ENCODE data around the gene CCDC80.
A peak's percentile ranks its signal among the peaks of the same experiment; 100 is the strongest.

CCDC80 gene

DNA sequence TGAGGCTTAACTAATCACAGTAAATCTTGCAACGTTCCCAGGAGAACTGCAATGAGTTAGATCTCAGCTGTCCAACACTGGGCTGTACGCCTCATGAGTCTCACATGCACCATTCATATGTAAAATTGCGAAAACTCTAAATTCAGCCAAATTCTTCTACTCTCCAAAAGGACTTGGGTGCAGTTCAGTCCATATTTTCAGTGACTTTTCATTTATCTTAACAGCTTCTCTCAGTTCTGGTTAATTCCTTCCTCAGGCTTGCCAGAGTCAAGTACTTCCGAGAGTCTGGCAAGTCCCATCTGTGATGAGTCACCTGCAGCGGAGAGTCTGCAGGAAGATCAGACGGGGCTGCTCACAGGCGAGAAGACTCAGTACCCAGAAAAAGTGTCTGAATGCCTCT, 11.5 kb downstream of the CCDC80 start:
- no peak for FAIRE-seq

DNA sequence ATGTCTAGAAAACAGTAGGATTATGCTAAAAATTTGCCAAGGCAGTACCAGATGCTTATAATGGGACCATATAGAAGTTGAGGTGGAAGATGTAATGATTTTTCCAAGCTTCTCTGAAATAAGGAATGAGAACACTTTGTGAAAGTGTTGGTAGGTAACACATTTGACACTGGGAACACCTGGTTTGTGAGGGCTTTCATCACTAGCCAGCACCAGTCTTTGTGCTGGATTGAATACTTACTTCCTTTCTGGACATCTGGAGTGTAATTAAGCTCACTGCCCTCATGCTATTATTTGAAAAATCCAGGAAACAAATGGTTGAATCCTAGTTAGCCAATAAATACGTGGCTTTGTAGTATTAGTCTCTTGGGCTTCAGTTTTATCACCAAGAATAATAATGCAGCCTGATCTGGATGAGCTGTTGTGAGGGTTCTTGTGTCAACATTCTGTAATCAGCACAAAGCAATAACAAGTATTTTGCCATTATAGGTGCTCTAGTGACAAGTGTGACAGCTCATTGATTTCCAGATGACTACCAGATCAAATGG, 12.9 kb downstream of the CCDC80 start:
- no peak for FAIRE-seq

DNA sequence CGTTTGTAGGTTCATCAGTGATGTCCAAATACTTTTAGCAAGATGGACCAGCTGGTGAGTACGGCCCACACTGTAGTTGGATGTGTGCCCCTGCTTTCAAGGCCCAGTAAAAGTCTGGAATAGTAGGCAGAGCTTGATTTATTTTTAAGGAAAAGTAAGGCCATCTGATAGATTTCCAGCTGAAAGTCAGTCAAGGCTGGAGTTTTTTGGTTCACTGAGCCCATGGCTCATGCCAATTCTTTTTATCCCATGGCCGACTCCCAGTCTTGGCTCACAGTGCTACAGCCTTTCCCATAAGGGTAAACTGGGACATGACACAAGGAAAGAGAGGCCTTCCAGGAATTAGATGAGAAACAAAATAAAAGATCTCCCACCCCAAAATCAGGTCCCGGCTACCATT, 13.5 kb downstream of the CCDC80 start:
- no peak for FAIRE-seq

DNA sequence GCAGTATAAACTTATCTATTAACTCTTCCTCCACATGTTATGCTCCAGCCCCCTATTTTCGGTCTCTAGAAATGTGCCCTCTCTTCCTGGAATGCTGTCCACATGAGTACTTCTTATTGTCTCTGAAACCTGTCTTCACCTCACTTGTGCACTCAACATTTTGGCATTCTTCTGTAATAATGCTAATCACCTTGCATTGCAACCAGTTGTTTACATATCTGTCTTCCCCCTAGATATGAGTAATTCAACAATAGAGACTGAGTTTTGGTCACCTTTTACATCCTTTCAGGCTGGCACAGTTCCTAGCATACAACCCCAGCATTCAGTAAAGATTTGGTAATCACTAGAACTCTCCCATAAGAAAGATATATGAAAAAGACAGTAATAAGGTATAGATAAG, 17.2 kb downstream of the CCDC80 start:
- FAIRE-seq = no peak

DNA sequence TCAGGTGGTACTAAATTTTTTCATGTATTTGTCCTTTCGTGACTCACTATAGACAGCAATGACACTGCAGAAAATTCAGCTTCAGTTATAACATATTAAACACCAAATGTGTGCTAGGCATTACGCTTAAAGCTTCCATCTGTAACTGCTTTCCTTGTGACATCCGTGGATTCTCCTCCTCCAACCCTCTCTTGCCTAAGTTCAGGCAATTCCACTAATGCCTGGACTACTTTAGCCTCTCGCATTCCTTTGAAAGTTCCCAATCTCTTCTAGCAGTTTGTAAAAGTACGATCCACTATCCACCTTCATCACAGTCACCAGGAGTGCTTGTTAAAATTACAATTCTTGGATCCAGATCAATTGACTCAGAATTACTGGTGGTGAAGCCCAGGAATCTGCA, 17.7 kb downstream of the CCDC80 start:
- FAIRE-seq = no peak

DNA sequence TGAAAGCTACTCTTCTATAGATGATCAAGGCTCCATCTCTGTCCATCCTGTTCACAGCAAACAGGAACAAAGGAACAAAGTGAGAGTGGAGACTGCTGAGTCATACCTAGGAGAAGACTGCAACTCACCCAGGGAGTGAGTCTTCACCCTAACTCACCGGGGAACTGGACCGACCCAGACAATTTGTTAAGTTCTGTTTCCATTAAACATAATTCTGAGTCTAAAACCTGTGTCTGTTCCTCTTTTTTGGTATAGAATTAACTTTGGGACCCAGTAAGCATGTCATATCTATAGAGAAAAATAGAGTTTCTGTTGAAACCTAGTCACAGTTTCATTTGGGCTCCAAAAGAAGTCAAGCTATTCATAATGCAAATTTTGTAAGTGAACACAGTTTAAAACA, 21.6 kb downstream of the CCDC80 start:
- no peak for FAIRE-seq

DNA sequence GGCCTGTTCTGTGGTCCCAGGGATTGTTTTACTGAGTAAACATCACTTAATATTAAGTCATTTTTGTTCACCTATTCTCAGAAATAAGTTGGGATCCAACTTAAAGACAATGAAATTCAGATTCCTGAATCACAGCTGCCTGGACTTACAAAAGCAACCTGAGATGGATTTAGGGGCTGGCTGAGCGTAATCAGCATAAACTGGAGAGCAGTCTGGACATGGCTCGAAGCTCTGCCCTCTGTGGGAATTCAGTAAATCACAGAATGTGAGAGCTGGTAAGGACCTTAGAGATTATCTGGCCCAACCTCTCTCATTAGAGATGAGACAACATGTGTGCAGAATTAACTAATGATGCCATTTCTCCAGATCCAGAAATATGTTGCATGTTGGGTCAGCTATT, 23.7 kb downstream of the CCDC80 start:
- FAIRE-seq = no peak

DNA sequence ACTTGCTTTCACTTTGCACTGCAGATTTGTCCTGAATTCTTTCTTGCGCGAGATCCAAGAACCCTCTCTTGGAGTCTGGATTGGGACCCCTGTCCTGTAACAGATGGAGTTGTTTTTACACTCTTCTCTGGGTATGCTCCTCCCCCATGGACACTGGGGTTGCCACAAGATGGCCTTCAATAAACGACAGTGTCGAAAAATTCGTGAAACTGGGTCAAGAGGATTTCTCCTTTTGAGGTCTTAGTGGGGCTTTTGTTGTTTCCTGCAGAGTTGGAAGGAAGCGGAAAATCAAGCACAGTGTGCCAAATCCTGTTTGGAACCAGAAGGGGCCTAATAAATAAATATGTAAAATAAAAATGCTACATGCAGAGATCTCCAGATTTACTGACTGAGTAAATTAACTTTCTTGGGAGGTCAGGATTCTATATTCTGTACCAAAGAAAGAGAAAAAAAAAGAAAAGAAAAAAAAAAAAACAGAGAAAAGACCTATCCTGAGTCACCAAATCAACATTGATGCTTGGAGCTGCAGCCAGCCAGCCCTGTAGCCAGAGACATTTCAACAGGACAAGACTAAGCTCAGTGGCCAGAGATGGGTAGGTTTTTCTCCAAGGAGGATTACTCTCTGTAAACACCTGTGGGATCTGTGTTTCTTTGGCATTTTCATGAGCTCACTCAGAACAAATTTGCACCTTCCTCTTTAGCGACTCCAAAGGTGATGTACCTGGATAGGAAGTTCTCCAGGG, 24.8 kb downstream of the CCDC80 start:
- no peak for FAIRE-seq

DNA sequence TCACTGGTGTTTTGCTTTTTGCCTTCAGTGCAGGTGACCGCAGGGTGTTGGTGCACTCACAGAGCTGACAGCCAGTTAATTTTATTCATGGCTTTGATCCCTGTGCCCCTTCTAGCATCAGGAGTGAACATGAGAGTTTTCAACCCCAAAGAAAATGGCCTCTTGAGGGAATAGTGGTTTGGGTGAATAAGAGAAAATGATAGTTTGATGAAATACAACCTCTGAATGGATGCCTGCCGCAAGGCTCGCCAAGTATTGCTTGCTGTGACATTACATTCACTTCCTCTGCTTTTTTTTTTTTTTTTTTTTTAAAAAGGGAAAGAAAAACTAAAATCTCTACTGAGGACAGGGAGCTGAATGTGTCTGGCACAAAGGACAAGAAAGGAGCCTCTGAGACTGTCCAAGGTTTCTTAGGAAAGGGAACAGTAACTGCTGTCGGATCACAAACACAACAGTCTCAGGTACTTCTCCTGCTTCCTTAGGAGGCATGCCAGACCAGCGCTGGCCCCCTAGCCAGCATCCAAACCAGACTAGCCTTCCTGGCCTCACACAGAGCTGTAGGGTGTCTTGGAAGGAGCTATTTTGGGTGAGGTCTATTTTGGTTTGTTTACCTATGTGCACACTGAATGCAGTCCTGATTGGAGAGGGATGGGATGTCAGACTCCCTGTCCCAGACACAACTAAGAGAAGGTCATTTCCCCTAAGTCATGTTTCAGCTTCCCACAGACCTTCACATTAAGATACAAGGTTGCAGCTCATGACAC, 29.0 kb downstream of the CCDC80 start:
- no peak for FAIRE-seq

DNA sequence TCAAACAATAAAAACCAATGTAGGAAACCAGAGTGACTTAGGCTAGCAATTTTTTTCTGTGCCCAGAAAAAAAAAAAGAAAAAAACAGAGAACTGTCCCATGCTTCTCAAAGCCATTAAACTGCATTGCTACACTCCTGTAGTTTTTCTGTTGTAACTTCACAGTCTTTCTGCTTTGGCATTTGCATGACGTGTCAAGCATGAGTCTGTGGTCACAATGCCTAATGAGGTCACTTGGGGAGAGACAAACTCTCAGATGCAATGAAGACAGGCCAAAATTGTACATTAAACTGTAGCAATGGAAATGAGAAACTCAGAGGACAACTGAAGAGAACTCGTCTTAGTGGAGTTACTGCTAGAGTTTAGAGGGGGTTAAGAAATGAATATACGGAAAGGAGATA, 30.8 kb downstream of the CCDC80 start:
- FAIRE-seq = no peak

DNA sequence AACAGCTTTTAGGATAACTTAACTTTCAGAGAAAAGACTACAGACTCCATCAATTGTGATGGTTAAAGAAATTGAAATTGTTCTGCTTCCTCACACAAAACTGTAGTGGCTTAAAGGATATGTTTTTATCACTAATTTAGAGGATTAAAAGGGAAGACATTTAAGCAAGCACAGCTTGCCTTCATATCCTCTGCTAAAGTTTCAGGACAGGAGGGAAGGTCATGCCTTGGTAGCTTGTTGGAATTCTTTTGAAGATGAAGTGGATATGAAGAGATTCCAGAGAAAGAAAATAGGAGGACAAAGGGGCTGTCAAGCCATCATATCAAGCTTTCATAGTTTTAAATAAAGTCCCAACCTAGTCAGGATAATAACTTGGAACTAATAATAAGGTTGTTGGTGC, 33.1 kb downstream of the CCDC80 start:
- FAIRE-seq = no peak

DNA sequence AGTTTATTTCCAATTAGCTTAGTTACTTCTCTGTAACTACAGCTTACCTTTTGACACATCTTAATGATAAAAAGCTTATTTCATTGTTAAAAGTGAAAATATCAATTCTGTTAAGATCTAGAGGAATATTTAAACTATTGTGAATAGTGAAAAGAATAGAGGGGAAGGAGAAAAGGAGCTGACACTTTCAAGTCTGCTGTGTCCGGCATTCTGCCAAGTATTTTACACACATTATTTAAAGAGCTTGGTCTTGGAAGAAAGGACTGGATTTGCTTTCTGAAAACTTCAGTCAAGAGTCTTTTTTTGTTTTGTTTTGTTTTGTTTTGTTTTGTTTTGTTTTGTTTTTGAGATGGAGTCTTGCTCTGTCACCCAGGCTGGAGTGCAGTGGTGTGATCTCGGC, 34.8 kb downstream of the CCDC80 start:
- no peak for FAIRE-seq

DNA sequence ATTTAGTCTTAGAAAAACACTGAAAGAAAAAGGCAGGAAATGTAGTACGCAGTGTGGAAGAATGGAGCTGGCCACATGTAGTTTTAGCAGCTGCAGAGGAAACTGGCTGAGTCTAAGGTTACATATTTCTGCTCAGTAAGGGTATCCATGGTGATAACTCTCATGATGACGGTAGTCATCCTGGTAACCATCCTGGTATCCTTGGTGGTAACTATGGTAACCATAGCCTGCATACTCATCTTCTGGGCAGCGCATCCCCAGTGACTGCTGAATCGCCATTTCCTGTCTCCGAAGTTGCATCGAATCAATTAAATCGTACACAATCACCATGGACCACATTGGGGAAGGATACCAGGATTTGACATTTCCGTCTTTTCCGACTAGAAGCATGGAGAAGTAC, 35.7 kb downstream of the CCDC80 start:
- no peak for FAIRE-seq

DNA sequence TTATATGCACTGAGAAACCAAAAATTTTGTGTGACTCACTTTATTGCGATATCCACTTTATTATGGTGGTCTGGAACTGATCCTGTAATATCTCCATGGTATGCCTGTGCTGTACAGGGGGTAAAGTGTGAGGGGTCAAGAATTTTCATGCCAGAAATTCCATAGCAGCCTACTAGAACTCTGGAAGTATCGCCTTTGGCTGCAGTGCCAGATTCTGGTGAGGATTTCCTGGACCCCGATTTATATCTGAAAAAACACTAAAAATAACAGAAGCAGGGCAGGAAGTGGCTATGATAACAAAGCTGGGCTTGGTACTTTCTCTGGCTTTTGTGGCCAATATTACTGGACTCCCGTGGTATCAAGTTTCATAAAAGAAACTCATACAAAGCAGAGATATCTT, 36.4 kb downstream of the CCDC80 start:
- FAIRE-seq = no peak

DNA sequence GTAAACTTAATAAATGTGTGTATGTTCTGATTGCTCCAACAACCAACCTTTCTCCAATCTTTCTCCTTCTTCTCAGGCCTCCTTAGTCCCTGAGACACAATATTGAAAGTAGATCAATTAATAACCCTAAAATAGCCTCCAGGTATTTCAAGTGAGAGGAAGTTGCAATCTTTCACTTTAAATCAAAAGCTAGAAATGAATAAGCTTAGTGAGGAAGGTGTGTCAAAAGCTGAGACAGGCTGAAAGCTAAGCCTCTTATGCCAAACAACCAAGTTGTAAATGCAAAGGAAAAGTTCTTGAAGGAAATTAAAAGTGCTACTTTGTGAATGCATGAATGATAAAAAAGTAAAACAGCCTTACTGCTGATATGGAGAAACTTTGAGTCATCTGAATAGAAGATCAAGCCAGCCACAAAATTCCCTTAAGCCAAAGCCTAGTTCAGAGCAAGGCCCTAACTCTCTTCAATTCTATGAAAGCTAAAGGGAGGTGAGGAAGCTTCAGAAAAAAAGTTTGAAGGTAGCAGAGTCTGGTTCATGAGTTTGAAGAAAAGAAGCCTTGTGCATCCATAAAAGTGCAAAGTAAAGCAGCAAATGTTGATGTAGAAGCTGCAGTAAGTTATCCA, 38.6 kb downstream of the CCDC80 start:
- FAIRE-seq = no peak

DNA sequence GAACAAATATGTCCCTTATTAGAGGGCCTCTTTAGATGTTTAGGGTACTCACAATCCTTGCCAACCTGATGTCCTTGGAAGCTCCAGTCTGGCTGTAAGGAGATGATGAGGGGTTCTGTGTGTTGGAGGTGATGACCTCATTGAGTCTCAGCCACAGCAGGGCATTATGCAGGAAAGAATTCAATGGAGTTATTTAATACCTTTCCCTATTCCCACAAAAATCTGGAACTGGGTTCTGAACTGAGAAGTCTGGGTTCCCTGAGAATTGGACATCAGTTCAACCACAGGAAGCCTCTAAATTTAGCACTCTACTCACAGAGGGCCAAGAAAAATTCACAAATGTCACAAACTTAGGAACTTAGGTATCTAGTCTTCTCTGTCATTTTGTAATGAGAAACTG, 42.2 kb downstream of the CCDC80 start:
- FAIRE-seq = no peak

DNA sequence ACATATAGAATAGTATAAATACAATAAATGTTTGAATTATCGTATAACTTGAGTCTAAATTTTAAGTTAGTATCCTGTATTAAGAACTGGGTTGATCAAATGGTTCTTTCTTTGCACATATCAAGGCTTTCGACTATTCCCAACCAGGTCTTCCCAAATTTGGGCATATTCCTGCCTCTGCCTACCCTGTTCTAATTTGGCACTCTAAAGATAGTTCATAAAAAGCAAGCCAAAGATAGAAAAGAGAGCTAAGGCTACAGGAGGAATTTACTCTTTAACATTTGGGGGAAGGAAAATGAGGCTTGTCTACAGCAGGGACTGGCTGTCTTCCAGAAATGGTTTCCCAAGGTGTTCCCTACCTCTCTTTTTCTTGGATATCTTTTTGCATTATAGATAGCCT, 43.0 kb downstream of the CCDC80 start:
- FAIRE-seq = no peak

DNA sequence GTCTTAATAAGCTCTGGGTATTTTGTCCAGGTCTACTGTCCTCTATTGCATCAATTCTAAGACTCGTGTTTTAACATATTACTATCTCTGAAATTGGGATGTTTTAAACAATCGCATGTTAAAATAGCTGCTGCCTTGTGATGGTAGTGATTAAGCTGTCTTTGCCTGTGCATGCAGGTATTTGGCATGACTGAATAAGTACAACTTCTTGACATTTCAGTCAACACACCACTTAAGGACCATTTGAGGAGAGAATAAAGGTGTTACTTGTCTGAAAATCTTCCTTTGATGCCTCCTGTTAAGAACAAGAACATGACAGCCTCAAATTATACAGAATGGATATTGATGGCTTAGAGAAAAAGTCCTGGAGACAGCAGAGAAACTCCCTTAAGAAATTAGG, 46.1 kb downstream of the CCDC80 start:
- no peak for FAIRE-seq

DNA sequence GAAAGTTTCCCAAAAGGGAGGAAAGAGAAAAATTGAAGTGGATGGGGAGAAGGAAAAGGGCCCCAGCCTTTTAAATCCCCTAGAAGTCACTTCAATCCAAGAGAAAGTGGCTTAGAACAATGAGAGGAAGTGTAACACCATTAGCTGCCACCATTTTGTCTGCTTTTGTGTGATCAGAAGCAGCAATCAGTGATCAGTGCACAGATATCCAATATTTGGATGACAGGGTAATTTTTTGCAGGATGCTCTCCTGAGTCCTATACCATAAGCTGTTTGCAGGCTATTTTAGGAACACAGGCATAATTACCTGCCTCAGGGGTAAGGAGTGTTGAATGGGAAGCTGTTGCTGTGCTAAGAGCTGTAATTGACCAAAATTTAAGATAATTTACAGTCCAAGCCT, 47.7 kb downstream of the CCDC80 start:
- no peak for FAIRE-seq

DNA sequence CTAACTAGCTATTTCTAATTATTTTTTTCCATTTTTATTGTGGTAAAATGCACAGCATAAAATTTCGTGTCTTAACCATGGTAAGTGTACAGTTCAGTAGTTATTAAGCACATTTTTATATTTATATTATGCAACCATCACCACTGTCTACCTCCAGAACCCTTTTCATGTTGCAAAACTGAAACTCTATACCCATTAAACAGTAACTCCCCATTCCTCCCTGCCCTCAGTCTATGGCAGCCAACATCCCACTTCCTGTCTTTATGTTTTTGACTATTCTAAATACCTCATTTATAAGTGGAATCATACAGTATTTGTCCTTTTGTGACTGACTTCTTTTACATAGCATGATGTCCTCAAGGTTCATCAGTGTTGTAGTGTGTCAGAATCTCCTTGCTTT, 53.6 kb downstream of the CCDC80 start:
- FAIRE-seq = peak; percentile 33

DNA sequence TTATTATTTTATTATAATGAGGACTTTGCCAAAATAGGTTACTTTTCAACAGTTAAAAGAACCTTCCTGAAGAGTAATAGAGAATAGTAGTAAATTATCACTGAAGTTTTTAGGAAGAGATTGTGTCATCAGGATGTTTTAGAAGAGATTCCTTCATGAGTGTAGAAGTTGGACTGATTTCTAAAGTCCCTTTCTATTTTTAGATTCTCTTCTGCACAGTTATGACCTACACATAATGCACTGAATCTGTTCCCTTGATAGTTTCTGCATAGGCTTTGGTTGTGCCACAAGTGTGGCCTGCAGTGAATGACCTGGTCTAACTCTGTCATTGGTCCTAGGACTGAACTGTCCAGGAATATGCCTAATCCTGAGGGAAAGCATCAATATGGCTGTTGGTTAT, 55.2 kb downstream of the CCDC80 start:
- no peak for FAIRE-seq

DNA sequence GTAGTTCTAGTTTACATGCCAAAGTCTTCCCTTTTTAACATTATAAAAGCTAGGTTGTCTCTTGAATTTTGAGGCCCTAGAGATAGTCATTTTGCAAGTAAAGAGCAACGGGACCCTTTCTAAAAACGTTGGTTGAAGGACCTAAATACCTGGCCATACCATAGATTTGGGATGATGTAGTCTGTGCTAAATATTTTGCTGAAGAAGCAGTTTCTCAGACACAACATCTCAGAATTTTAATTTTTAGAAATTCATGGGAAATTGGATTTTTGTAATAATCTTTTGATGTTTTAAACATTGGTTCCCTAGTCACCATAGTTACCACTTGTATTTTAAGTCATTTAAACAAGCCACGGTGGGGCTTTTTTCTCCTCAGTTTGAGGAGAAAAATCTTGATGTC, 57.8 kb downstream of the CCDC80 start:
- FAIRE-seq = no peak

DNA sequence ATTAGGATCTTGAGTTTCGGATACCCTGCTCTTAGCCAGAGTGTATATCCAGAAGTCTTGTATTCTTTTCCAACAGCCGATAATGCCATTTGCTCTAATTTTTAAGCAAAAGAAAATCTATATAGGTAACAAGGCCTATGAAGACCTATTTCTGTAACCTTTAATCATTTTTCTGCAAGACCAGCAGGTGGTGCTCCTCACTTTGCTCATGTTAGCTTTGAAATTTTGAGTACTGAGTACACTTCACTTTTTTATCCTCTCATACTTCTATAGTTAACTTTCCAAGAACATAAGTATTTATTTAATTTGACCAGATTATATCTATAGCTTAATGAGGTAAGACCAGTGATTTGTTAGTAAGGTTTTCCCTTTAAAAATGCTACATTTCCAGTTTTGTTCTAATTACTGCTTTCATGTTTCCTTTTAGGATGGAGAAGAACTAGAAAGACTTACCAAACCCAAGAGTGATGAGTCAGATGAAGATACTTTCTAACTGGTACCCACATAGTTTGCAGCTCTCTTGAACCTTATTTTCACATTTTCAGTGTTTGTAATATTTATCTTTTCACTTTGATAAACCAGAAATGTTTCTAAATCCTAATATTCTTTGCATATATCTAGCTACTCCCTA, 58.6 kb downstream of the CCDC80 start:
- peak; percentile 85 for FAIRE-seq

DNA sequence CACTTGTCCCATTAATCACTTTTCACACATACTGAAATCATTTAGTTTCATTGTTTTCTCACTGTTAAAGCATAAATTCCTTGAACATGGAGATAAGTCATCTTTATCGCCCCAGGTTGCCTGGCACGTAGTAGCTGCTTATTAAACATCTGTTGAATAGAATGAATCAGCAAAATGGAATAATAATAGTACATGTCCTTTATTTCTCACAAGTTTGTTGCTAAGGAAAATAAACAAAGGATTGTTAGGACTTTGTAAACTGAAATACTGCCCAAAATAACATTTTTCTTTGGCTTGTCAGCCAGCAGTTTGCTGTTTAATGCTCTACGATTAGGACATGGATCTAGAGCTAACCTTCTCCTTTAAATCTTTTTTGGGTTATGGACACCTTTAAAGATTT, 61.2 kb downstream of the CCDC80 start:
- no peak for FAIRE-seq
